HepG2 (cell line): ENCODE results near the gene TH. TPM values are rescaled to one million over a fixed set of nuclear protein-coding genes. Genes with fewer than 3 reads are reported as not detected.
A peak's percentile ranks its signal among the peaks of the same experiment; 100 is the strongest.

Experiments used
- ELF3 ChIP-seq: IDR thresholded peaks from 2 replicates; pipeline ENCODE4 v1.6.1; 2016; ENCODE audit warnings: missing genetic modification reagents, missing compliant biosample characterization
- GFI1 ChIP-seq: sonication (generic); formaldehyde crosslinking; IDR thresholded peaks from 2 replicates; pipeline ENCODE4 v1.5.0; 2020; ENCODE audit warnings: missing genetic modification reagents, mild to moderate bottlenecking, borderline replicate concordance
- KDM5B ChIP-seq: sonication (generic); formaldehyde crosslinking; IDR thresholded peaks from 2 replicates; pipeline ENCODE4 v1.4.0; 2020; ENCODE audit warnings: missing genetic modification reagents, mild to moderate bottlenecking, borderline replicate concordance
- NFKB2 ChIP-seq: sonication (generic); formaldehyde crosslinking; IDR thresholded peaks from 2 replicates; pipeline ENCODE4 v1.4.0; 2020; ENCODE audit warnings: missing genetic modification reagents, borderline replicate concordance
- PITX1 ChIP-seq: sonication (generic); formaldehyde crosslinking; IDR thresholded peaks from 2 replicates; pipeline ENCODE4 v1.5.1; 2020; ENCODE audit warnings: mild to moderate bottlenecking, missing genetic modification reagents
- PRPF4 ChIP-seq: fragments of 200-400 bp; formaldehyde crosslinking; IDR thresholded peaks from 2 replicates; pipeline ENCODE4 v1.6.1; 2016; ENCODE audit warnings: low read length, low read depth; ENCODE audit not compliant: poor library complexity, severe bottlenecking
- SALL1 ChIP-seq: sonication (generic); formaldehyde crosslinking; IDR thresholded peaks from 2 replicates; pipeline ENCODE4 v1.8.0; 2022; ENCODE audit warnings: mild to moderate bottlenecking, missing genetic modification reagents
- SOX5 ChIP-seq: IDR thresholded peaks from 2 replicates; pipeline ENCODE4 v1.6.1; 2016; ENCODE audit warnings: borderline replicate concordance
- SRY ChIP-seq: sonication (generic); formaldehyde crosslinking; IDR thresholded peaks from 2 replicates; pipeline ENCODE4 v1.8.0; 2022; ENCODE audit warnings: mild to moderate bottlenecking, missing genetic modification reagents
- U2AF1 ChIP-seq: fragments of 200-400 bp; formaldehyde crosslinking; optimal IDR thresholded peaks from 2 replicates; pipeline ENCODE3; 2017; ENCODE audit warnings: mild to moderate bottlenecking, low read depth, low read length
- ZFP1 ChIP-seq: IDR thresholded peaks from 2 replicates; pipeline ENCODE4 v1.6.1; 2016
- ZNF136 ChIP-seq: sonication (generic); formaldehyde crosslinking; IDR thresholded peaks from 2 replicates; pipeline ENCODE4 v1.8.1; 2022; ENCODE audit warnings: low read depth, mild to moderate bottlenecking, moderate library complexity, missing genetic modification reagents
- ZNF451 ChIP-seq: sonication (generic); formaldehyde crosslinking; IDR thresholded peaks from 2 replicates; pipeline ENCODE4 v1.5.0; 2020; ENCODE audit warnings: mild to moderate bottlenecking, missing genetic modification reagents
- ZNF563 ChIP-seq: sonication (generic); formaldehyde crosslinking; IDR thresholded peaks from 2 replicates; pipeline ENCODE4 v1.8.0; 2022; ENCODE audit warnings: mild to moderate bottlenecking, moderate library complexity, missing genetic modification reagents
- ZNF607 ChIP-seq: sonication (generic); formaldehyde crosslinking; IDR thresholded peaks from 2 replicates; pipeline ENCODE4 v1.5.1; 2020; ENCODE audit warnings: missing genetic modification reagents, mild to moderate bottlenecking, borderline replicate concordance
- polyA plus RNA-seq, 8 experiments: library from polyadenylated mRNA; depleted of rRNA in 3 of 8; stranded (reverse) in 7 of 8; unstranded in 1 of 8; fragments of >200 nt; fragmentation: Illumina TruSeq in 4 of 8; extraction: Trizol in 4 of 8; gene quantifications; 2 replicates each; pipeline versions ENCODE4 v1.2.1 to v1.2.3, GENCODE V29; 2011 to 2016; ENCODE audit warnings: low read depth in 4 of 8, missing spikeins in 1 of 8, mixed read lengths in 1 of 8; ENCODE audit not compliant: insufficient read depth in 1 of 8
- total RNA-seq, 5 experiments: library from RNA; depleted of rRNA; stranded (reverse); fragments of >200 nt; fragmentation: Illumina TruSeq; extraction: Trizol; gene quantifications; 2 replicates each; pipeline ENCODE4 v1.2.3, GENCODE V29; 2016; ENCODE audit warnings: low read depth in 1 of 5
- TF ChIP-seq, protein P1 (sequence below): sonication (generic); formaldehyde crosslinking; IDR thresholded peaks from 2 replicates; pipeline ENCODE4 v1.4.0; 2020; ENCODE audit warnings: missing genetic modification reagents
- TF ChIP-seq, protein P2 (sequence below): sonication (generic); formaldehyde crosslinking; IDR thresholded peaks from 2 replicates; pipeline ENCODE4 v1.8.1; 2023; ENCODE audit warnings: mild to moderate bottlenecking, missing genetic modification reagents
- TF ChIP-seq, protein P3 (sequence below): sonication (generic); formaldehyde crosslinking; IDR thresholded peaks from 2 replicates; pipeline ENCODE4 v1.4.0; 2020; ENCODE audit warnings: missing genetic modification reagents
- TF ChIP-seq, protein P4 (sequence below): sonication (generic); formaldehyde crosslinking; IDR thresholded peaks from 2 replicates; pipeline ENCODE4 v1.5.1; 2020; ENCODE audit warnings: mild to moderate bottlenecking, missing genetic modification reagents

TH gene
- total and polyA plus RNA-seq, 2 of the 13 experiments (the other 11 are each of a cell fraction or from before 2014, with no cell fraction given) = 0.36 TPM; not detected in 1

DNA sequence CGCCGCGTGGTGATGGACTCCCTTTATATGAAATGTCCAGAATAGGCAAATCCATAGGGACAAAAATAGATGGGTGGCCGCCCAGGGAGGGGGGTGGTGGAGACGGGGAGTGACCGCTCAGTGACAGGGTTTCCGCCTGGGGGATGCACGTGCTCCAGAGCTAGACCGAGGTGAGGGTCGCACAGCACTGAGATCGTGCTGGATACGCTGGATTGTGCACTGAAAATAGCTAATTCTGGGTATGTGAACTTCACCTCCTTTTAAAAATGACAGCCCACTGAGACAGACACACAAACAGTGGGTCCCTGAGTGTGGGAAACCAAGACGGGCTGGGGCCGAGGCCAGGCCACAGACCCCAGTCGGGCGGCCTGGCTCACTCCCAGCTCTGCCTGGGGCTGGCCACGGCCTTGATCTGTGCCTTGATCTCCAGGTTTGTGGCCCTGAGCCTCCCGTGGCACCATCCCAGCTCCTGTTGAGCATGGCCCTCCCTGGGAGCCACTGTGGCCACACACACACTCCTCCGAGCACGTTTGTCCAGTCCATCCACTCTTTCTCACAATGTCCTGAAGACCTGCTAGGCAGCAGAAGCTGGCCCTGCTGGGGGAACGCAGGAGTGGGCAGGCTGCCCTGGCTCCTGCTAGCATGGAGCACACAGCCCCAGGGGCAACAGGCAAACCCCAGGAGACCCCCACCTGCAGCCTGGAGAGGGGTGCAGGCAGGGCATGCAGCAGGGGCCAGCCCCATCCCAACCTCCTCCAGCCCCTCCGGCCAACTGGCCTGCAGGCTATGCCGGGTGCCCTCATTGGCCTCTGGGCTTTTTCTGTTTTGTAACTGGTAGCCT, 41.0 kb upstream of the TH start (continued):
- TF ChIP-seq, protein P1, sequence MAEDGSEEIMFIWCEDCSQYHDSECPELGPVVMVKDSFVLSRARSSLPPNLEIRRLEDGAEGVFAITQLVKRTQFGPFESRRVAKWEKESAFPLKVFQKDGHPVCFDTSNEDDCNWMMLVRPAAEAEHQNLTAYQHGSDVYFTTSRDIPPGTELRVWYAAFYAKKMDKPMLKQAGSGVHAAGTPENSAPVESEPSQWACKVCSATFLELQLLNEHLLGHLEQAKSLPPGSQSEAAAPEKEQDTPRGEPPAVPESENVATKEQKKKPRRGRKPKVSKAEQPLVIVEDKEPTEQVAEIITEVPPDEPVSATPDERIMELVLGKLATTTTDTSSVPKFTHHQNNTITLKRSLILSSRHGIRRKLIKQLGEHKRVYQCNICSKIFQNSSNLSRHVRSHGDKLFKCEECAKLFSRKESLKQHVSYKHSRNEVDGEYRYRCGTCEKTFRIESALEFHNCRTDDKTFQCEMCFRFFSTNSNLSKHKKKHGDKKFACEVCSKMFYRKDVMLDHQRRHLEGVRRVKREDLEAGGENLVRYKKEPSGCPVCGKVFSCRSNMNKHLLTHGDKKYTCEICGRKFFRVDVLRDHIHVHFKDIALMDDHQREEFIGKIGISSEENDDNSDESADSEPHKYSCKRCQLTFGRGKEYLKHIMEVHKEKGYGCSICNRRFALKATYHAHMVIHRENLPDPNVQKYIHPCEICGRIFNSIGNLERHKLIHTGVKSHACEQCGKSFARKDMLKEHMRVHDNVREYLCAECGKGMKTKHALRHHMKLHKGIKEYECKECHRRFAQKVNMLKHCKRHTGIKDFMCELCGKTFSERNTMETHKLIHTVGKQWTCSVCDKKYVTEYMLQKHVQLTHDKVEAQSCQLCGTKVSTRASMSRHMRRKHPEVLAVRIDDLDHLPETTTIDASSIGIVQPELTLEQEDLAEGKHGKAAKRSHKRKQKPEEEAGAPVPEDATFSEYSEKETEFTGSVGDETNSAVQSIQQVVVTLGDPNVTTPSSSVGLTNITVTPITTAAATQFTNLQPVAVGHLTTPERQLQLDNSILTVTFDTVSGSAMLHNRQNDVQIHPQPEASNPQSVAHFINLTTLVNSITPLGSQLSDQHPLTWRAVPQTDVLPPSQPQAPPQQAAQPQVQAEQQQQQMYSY (CRISPR knock-in tag) = 0 out of 2 replicates have a peak, but pooled peaks have one; percentile 14
- TF ChIP-seq ZNF563 (CRISPR knock-in tag) (peak; percentile 37; the same call in 1 of the 2 replicates), ELF3 (0 out of 2 replicates have a peak, but pooled peaks have one; percentile 19), ZNF451 (CRISPR knock-in tag) (peak; percentile 36; the same call in 1 of the 2 replicates), SALL1 (CRISPR knock-in tag) (peak; percentile 36; the same call in 1 of the 2 replicates), ZFP1 (CRISPR knock-in tag) (no peak), NFKB2 (0 out of 2 replicates have a peak, but pooled peaks have one; percentile 57), GFI1 (CRISPR knock-in tag) (0 out of 2 replicates have a peak, but pooled peaks have one; percentile 9), PRPF4 (peak; percentile 94), SOX5 (CRISPR knock-in tag) (peak; percentile 10; the same call in 1 of the 2 replicates), KDM5B (CRISPR knock-in tag) (peak; percentile 47; the same call in 1 of the 2 replicates), PITX1 (0 out of 2 replicates have a peak, but pooled peaks have one; percentile 49), U2AF1 (no peak), SRY (CRISPR knock-in tag) (0 out of 2 replicates have a peak, but pooled peaks have one; percentile 13), ZNF607 (0 out of 2 replicates have a peak, but pooled peaks have one; percentile 5), ZNF136 (CRISPR knock-in tag) (0 out of 2 replicates have a peak, but pooled peaks have one; percentile 41)
- TF ChIP-seq, protein P2, sequence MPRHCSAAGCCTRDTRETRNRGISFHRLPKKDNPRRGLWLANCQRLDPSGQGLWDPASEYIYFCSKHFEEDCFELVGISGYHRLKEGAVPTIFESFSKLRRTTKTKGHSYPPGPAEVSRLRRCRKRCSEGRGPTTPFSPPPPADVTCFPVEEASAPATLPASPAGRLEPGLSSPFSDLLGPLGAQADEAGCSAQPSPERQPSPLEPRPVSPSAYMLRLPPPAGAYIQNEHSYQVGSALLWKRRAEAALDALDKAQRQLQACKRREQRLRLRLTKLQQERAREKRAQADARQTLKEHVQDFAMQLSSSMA (CRISPR knock-in tag) = peak; percentile 31; the same call in 1 of the 2 replicates
- TF ChIP-seq, protein P3, sequence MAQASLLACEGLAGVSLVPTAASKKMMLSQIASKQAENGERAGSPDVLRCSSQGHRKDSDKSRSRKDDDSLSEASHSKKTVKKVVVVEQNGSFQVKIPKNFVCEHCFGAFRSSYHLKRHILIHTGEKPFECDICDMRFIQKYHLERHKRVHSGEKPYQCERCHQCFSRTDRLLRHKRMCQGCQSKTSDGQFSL (CRISPR knock-in tag) = 0 out of 2 replicates have a peak, but pooled peaks have one; percentile 31
- TF ChIP-seq, protein P4, sequence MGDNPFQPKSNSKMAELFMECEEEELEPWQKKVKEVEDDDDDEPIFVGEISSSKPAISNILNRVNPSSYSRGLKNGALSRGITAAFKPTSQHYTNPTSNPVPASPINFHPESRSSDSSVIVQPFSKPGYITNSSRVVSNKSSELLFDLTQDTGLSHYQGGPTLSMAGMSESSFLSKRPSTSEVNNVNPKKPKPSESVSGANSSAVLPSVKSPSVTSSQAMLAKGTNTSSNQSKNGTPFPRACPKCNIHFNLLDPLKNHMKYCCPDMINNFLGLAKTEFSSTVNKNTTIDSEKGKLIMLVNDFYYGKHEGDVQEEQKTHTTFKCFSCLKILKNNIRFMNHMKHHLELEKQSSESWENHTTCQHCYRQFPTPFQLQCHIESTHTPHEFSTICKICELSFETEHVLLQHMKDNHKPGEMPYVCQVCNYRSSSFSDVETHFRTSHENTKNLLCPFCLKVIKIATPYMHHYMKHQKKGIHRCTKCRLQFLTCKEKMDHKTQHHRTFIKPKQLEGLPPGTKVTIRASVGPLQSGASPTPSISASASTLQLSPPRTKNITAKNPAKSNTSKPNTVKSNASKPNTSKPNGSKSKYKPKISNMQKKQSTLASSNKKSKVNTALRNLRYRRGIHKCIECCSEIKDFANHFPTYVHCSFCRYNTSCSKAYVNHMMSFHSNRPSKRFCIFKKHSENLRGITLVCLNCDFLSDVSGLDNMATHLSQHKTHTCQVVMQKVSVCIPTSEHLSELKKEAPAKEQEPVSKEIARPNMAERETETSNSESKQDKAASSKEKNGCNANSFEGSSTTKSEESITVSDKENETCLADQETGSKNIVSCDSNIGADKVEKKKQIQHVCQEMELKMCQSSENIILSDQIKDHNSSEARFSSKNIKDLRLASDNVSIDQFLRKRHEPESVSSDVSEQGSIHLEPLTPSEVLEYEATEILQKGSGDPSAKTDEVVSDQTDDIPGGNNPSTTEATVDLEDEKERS (CRISPR knock-in tag) = peak; percentile 67; the same call in 1 of the 2 replicates
